ENCODE data around the gene TOGARAM2.

DNA sequence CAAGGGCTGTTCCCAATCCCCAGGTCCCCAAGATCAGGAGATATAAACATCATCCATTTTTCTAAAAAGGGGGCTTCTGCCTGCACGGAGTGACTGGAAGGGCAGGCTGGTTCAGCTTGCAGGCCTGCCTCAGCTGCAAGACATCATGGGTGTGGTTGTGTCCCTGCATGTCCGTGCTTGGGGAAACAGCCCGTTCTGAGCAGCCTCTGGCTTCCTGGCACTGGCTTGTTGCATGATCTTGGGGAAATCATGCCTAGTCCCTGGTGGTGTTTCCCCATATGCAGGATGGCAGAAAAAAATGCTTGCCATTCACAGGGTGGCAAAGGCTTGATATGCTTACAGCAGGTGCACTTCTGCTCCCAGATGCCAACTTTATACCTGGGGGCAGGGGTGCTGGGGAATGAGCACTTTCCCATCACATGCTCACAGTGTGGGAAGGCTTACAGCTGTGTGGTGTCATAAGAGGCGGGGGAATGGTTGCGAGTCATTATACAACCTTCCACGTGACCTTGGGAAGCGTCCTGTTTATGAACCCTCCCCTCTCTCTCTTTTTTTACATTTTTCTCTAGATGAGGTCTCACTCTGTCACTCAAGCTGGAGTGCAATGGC, 86.0 kb downstream of the TOGARAM2 start:
- TF ChIP-seq ZC3H10 (CRISPR knock-in tag; IDR thresholded peaks at IDR 0.05) (no peak), ESRRG (CRISPR knock-in tag; IDR thresholded peaks at IDR 0.05) (no peak), GLIS3 (CRISPR knock-in tag; IDR thresholded peaks at IDR 0.05) (no peak), TOX (CRISPR knock-in tag; IDR thresholded peaks at IDR 0.05; ENCODE audit: borderline replicate concordance) (no peak), RARB (CRISPR knock-in tag; IDR thresholded peaks at IDR 0.05) (no peak), CSDC2 (CRISPR knock-in tag; IDR thresholded peaks at IDR 0.05) (no peak), ZNF8 (CRISPR knock-in tag; IDR thresholded peaks at IDR 0.05) (no peak), SNAI2 (CRISPR knock-in tag; IDR thresholded peaks at IDR 0.05) (no peak)
- TF ChIP-seq, protein P1, sequence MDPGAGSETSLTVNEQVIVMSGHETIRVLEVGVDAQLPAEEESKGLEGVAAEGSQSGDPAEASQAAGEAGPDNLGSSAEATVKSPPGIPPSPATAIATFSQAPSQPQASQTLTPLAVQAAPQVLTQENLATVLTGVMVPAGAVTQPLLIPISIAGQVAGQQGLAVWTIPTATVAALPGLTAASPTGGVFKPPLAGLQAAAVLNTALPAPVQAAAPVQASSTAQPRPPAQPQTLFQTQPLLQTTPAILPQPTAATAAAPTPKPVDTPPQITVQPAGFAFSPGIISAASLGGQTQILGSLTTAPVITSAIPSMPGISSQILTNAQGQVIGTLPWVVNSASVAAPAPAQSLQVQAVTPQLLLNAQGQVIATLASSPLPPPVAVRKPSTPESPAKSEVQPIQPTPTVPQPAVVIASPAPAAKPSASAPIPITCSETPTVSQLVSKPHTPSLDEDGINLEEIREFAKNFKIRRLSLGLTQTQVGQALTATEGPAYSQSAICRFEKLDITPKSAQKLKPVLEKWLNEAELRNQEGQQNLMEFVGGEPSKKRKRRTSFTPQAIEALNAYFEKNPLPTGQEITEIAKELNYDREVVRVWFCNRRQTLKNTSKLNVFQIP (CRISPR knock-in tag; IDR thresholded peaks at IDR 0.05; ENCODE audit: borderline replicate concordance, low read depth) = no peak
- TF ChIP-seq, protein P2, sequence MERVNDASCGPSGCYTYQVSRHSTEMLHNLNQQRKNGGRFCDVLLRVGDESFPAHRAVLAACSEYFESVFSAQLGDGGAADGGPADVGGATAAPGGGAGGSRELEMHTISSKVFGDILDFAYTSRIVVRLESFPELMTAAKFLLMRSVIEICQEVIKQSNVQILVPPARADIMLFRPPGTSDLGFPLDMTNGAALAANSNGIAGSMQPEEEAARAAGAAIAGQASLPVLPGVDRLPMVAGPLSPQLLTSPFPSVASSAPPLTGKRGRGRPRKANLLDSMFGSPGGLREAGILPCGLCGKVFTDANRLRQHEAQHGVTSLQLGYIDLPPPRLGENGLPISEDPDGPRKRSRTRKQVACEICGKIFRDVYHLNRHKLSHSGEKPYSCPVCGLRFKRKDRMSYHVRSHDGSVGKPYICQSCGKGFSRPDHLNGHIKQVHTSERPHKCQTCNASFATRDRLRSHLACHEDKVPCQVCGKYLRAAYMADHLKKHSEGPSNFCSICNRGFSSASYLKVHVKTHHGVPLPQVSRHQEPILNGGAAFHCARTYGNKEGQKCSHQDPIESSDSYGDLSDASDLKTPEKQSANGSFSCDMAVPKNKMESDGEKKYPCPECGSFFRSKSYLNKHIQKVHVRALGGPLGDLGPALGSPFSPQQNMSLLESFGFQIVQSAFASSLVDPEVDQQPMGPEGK (CRISPR knock-in tag; IDR thresholded peaks at IDR 0.05; ENCODE audit: borderline replicate concordance) = no peak
- TF ChIP-seq, protein P3, sequence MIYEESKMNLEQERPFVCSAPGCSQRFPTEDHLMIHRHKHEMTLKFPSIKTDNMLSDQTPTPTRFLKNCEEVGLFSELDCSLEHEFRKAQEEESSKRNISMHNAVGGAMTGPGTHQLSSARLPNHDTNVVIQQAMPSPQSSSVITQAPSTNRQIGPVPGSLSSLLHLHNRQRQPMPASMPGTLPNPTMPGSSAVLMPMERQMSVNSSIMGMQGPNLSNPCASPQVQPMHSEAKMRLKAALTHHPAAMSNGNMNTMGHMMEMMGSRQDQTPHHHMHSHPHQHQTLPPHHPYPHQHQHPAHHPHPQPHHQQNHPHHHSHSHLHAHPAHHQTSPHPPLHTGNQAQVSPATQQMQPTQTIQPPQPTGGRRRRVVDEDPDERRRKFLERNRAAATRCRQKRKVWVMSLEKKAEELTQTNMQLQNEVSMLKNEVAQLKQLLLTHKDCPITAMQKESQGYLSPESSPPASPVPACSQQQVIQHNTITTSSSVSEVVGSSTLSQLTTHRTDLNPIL (CRISPR knock-in tag; IDR thresholded peaks at IDR 0.05; ENCODE audit: low read depth) = no peak
